ENCODE measurements around the gene ZNF746.
"Not testable (repeated sequence)": the region's sequence is repeated elsewhere in the genome, so short reads cannot be mapped to it uniquely, and the experiment has no call there.

Gene ZNF746

GRCh38 chr7:149497467-149498261 lies at the start of gene ZNF746:
Gene ZNF746 (minus strand): TSS chr7:149497809. CDS start chr7:149497536, 273 bp downstream.
- DNase-seq: peak; percentile 84

DNA sequence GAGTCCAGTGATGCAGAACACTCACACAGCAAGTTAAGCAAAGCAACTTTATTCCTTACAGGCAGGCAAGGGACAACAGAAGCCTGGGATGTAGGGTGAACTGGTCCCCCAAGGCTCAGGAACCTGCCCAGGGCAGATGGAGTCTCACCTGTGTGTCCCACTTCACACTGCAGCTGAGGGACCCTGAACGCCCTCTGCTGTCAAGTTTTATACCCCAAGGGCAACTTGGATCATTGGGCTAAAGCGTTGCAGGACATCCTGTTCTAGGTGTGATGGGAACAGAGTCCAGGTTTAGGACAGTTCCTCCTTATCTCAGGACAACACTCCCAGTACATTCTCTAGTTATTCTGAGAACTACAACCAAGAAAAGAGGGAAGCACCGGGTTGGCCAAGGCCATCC lies 49.5 kb upstream of the ZNF746 start:
- no peak for DNase-seq

DNA sequence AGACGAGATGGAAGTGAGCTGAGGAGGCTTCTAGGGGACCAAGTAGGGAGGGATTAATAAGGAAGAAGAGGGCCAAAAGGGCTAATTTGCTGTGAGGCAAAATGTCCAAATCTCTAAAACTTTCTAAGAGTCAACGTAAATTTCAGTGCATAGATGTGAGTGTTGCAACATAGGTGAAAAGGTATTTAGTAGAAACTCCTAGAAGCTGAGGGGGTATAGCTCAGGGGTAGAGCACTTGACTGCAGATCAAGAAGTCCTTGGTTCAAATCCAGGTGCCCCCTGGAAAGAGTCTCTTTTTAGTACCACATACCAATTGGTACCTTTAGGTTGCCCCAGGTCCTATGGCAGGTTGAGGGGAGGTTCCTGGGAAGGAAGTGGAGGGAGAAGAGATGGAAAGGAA lies 48.7 kb upstream of the ZNF746 start:
- DNase-seq: no peak

DNA sequence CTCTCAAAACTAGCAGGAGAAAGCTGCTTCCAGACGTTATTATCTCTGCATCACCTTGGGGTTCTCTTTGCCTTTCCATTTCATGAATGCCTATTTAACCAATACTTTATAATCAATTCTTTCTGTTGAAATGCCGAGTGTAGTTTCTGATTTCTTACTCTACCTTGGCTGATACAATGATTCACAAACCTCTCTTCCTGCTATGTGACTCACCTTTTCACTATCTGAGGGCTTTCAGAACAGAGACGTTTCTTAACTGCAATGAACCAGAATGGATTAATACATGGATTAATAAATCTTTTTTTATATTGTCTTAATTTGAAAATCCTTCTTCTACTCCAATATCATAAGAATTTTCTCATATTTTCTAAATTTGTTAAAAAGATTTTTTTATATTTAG lies 46.4 kb upstream of the ZNF746 start:
- no peak for DNase-seq

DNA sequence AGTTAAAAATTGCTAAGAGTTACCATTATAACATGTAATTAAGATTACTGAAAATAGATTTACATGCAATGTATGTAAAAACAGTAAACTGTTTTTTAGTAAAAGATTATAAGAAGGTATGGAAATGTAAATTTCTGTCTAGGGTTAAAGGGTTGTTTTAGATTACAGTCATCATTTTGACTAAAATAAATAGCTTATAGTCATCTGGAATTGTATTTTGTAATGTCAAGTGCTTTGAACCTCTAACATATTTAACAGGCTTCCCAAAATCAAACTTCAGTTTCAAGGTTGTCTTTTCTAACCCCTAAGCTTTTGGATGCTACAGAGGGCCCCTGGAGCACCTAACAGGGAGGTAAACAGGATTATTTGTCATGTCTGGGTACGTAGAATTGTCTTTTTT lies 35.0 kb upstream of the ZNF746 start:
- no peak for DNase-seq

GRCh38 chr7:149529136-149529718 lies 31.6 kb upstream of the ZNF746 start:
- DNase-seq: no peak

- DNase-seq: no peak
Observed at GRCh38 chr7:149527414-149527813, 29.8 kb upstream of the ZNF746 start.

DNA sequence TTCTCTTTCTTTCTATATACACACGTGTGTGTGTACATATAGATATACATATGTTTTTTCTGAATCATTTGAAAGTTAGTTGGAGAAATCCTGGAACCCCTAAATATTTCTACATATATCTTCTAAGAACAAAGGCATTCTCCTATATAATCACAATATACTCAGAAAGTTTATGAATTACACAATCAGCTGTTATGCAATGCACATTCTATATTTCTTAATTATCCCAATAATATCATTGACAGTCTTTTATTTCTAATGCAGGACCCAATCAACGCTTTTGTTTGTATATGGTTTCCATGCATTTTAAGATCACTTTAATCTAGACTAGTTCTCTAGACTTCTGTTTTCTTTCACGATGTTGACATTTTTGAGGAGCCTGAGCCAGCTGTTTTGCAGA lies 27.7 kb upstream of the ZNF746 start:
- DNase-seq: no peak

GRCh38 chr7:149524394-149524793 lies 26.8 kb upstream of the ZNF746 start:
- no peak for DNase-seq

DNA sequence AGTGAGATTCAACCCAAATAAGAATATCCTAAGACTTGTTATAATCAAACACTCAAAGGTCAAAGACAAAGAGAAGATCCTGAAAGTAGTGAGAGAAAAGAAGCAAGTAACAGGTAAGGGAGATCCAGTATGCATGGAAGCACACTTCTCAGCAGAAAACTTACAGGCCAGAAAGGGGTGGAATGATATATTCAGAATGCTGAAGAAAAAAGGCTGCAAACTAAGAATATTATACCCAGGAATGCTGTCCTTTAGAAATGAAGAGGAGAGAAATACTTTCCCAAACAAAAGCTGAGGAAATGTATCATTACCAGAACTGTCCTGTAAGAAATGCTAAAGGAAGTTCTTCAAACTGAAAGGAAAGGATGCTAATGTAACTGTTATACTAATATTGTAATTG lies 12.6 kb upstream of the ZNF746 start:
- DNase-seq: no peak

GRCh38 chr7:149509774-149510173 lies 12.2 kb upstream of the ZNF746 start:
- no peak for DNase-seq

GRCh38 chr7:149505551-149505950 lies 7.9 kb upstream of the ZNF746 start:
- DNase-seq: no peak

- DNase-seq: no peak
Observed at GRCh38 chr7:149501651-149502050, 4.0 kb upstream of the ZNF746 start.

DNA sequence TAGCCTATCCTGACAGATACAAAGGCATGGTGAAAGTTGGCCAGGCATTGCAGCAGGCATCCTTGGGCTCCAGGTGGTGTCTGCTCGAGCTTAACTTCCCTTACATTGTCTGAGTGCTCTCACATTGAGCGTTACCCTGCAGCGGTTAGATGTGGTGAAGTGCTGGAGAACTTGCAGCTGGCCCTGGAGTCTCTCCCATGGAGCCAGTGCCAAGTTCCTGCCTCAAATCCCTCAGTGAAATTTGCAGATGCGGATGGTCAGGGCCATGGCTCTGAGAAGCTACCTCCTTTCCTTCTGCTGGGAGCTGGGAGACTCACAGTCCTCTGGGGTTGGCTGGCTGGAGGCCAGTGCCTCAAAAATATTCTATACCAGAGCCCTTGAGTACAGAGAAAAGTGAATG lies 3.3 kb upstream of the ZNF746 start:
- no peak for DNase-seq

DNA sequence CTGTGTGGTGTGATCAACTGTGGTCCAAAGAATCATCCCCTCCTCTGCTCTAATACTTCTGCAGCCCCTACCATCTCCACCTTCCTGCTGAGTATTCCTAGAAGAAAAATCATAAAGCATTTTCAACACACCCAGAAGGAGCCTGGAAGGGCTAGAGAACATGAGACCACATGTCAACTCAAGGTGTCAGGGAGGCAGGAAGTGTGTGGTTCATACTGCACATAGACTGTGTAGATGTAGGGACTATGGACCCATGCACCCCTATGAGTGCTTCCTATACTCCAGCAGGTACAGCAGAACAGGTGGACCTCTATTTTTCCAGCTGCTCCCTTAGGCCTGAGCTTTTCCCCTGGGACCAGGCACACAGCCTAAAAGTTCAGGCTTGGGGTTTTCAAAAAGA lies 2.6 kb upstream of the ZNF746 start:
- no peak for DNase-seq

DNA sequence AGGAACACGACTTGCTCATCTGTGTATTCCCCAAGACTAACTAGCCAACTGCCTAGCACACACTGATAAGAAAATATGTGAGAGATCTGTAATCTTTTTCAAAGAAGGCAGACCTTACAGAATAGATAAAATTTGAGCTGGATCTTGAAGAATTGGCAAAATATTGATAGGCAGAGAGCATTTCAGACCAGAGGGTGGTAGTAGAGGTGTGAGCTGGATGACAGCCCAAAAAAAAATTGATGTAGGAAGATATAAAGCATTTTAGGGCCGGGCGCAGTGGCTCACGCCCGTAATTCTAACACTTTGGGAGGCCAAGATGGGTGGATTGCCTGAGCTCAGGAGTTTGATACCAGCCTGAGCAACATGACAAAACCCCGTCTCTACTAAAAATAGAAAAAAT lies 1.2 kb upstream of the ZNF746 start:
- no peak for DNase-seq

GRCh38 chr7:149496642-149497391 lies 792 bp downstream of the ZNF746 start:
- DNase-seq: peak; percentile 51

DNA sequence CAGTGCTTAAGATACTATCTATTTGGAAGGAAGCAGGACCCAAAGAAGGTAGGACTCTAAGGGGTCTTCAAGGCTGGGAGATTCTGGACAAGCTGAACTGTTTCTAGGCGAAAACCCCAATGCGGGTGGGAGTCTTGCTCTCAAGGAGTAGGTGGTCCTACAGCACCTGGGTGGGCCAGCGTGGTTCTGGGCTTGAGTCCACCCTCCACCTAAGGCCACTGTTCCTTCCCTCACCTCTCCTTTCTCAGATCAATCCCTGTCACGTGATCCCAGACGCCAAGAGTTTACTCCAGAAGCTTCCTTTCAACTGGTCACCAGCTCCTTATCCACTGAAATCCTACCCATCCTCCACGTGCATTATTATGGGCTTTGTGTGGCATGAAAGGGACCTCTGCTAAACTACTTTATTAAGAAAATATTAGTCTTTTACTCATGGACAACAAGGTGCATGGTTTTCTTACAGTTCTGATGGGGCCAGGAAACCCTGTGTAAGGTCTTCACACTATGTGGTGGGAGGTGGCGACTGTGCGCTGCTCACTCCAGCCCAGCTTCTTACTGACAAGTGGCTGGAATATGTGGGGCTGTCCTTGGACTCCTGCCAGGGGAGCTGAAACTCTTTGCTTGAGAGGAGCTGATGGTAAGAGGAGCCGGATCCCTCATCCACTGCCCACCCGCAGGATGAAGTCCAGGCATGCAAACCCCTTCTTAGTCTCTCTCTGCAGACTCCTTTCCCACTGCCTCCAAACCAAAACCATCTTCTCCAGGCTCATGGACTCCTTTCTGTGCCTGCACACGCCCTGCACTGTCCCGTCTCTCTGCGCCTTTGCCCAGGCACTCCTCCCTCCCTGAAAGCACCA lies 1.6 kb downstream of the ZNF746 start:
- DNase-seq: no peak

GRCh38 chr7:149494738-149495368 lies 2.8 kb downstream of the ZNF746 start:
- no peak for DNase-seq

- DNase-seq: not testable (repeated sequence)
Observed at GRCh38 chr7:149493975-149494374, 3.6 kb downstream of the ZNF746 start.

DNA sequence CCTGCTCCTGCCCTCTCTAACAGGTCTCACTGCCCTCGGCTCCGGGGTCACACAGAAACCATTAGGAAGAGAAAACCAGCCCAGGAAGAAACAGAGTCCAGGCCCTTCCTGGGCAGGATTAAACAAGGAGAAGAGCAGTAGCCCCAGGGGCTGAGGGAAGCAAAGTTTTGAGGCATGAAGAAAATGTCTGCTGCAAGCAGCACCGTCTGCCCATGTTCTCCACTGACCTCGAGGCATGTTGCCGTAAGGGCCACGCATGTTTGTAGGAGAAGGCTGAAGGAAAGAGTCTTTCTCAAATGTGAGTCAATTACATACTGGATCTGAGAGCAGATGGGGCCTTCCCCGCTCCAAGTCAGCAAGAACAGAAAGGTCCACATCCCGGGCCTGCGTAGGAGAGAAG lies 4.2 kb downstream of the ZNF746 start:
- DNase-seq: no peak

DNA sequence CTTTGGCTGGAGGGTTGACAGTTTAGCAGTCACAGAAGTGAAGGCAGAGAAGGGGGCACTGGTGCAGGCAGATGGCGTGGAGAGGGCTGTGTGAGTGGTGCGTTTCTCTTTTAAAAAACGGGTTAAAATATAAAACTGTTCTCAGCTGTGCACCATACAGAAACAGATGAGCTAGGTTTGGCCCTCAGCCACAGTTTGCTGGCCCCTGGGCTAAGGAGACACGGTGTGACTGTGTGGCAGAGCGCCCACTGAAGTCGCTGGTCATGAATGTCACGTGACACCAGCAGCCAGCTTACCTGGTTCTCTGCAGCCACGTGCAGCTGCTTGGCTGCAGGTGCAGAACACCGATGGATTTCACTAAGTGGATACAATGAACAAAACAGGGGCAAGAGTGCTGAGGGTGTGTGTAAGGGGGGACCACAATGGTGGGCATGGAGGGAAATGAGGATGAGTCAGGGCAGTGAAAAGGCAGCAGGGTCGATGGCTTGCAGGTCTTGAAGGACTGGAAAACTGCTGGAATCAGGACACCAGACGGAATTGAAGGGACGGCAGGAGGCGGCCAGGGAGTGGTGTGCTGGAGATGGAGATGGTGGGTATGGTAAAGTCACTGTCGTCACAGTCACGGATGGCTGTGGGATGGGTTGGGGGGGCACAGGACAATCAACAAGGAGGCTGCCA lies 7.4 kb downstream of the ZNF746 start:
- DNase-seq: no peak

All from stimulated activated CD4-positive, alpha-beta T cell treated with anti-CD3 and anti-CD28 coated beads, Interleukin-4, amount 100 ng/mL, for 24 hours (primary cell).